H1 (cell line): ENCODE results near the gene CNKSR2. TPM values are rescaled to one million over a fixed set of nuclear protein-coding genes. Genes with fewer than 3 reads are reported as not detected.

Experiments
- BACH1 ChIP-seq: IDR thresholded peaks from 2 replicates; pipeline ENCODE4 v1.6.1; 2012; ENCODE audit warnings: low read length, improper control_type of control experiment
- GTF2F1 ChIP-seq: IDR thresholded peaks from 2 replicates; pipeline ENCODE4 v1.6.1; 2012; ENCODE audit warnings: low read depth, low read length, improper control_type of control experiment, borderline replicate concordance
- HDAC2 ChIP-seq, 2 experiments: fragments of 300-600 bp in 1 of 2; sonication (generic) in 1 of 2; IDR thresholded peaks; 2 replicates each; pipeline ENCODE4 v1.6.1; 2011 to 2012; ENCODE audit warnings: low read depth in 2 of 2, low read length in 2 of 2, mild to moderate bottlenecking in 2 of 2, moderate library complexity in 2 of 2, borderline replicate concordance in 1 of 2, inconsistent platforms in 1 of 2
- HDAC6 ChIP-seq: IDR thresholded peaks from one replicate; pipeline ENCODE4 v1.7.1; 2012; ENCODE audit warnings: low read depth, mild to moderate bottlenecking, inconsistent platforms, low read length, moderate library complexity
- KDM1A ChIP-seq: fragments of 200-600, 300-600 bp; sonication (generic); IDR thresholded peaks from 2 replicates; pipeline ENCODE4 v1.7.1; 2016; ENCODE audit warnings: mild to moderate bottlenecking, low read length, borderline replicate concordance
- NRF1 ChIP-seq: IDR thresholded peaks from 2 replicates; pipeline ENCODE4 v1.6.1; 2011; ENCODE audit warnings: mild to moderate bottlenecking, low read depth, low read length, improper control_type of control experiment
- SIRT6 ChIP-seq: IDR thresholded peaks from one replicate; pipeline ENCODE4 v1.7.1; 2012; ENCODE audit warnings: low read length, inconsistent platforms
- SP1 ChIP-seq: IDR thresholded peaks from 2 replicates; pipeline ENCODE4 v1.6.1; 2011; ENCODE audit warnings: low read depth, low read length
- polyA plus RNA-seq, 7 experiments: library from polyadenylated mRNA; depleted of rRNA in 3 of 7; stranded (reverse) in 5 of 7; unstranded in 2 of 7; fragments of >200 nt in 5 of 7; fragments of 200-250 nt in 2 of 7; gene quantifications; 1 replicate in 5 of 7; 2 replicates in 1 of 7; 4 replicates in 1 of 7; pipeline versions ENCODE4 v1.2.1 to v1.2.3, GENCODE V29; 2011 to 2013; ENCODE audit warnings: missing spikeins in 2 of 7, mixed read lengths in 2 of 7
- total RNA-seq: library from RNA; stranded (reverse); fragmentation: NEBNext Ultra II Directional; extraction: Animal tissue kit (Norgen Biotek cat#: 25700); gene quantifications from 2 replicates; pipeline ENCODE4 v1.2.1, GENCODE V29; 2021

CNKSR2 gene
- total and polyA plus RNA-seq, 2 of the 8 experiments (the other 6 are each of a cell fraction or from before 2014, with no cell fraction given): 5.5 to 16.3 TPM

GRCh38 chrX:21490341-21490740 lies 116.1 kb downstream of the CNKSR2 start (continued):
- no peak for TF ChIP-seq HDAC6
- no peak for TF ChIP-seq NRF1
- TF ChIP-seq HDAC2 (IDR thresholded peaks at IDR 0.05; ENCODE audit: borderline replicate concordance in 1 of 2, low read depth in 2 of 2, low read length in 2 of 2): no peak
- TF ChIP-seq SIRT6: no peak
- no peak for TF ChIP-seq GTF2F1
- TF ChIP-seq SP1: no peak
- no peak for TF ChIP-seq BACH1
- no peak for TF ChIP-seq KDM1A
